HG03108 (cell line): ENCODE results near the gene DNAH10.

Experiments
- ATAC-seq: cut with Tn5 transposase; IDR thresholded peaks from one replicate; pipeline ENCODE4 v1.9.1; 2021; ENCODE audit warnings: moderate library complexity; ENCODE audit not compliant: unreplicated experiment

The DNAH10 gene

GRCh38 chr12:123929946-123930583, 168.0 kb downstream of the DNAH10 start:
- no peak for ATAC-seq

GRCh38 chr12:123931686-123932321, 169.7 kb downstream of the DNAH10 start:
- no peak for ATAC-seq

- no peak for ATAC-seq
These were observed 171.1 kb downstream of the DNAH10 start for GRCh38 chr12:123933214-123933613.

GRCh38 chr12:123934016-123934620, 172.0 kb downstream of the DNAH10 start:
- no peak for ATAC-seq

GRCh38 chr12:123934829-123935228, 172.7 kb downstream of the DNAH10 start:
- no peak for ATAC-seq

GRCh38 chr12:123935956-123936355, 173.9 kb downstream of the DNAH10 start:
- no peak for ATAC-seq

- no peak for ATAC-seq
These were observed 174.4 kb downstream of the DNAH10 start for GRCh38 chr12:123936471-123936870.

- no peak for ATAC-seq
These were observed 175.0 kb downstream of the DNAH10 start for GRCh38 chr12:123936956-123937706.

- no peak for ATAC-seq
These were observed 175.8 kb downstream of the DNAH10 start for GRCh38 chr12:123937707-123938591.

- no peak for ATAC-seq
These were observed 176.8 kb downstream of the DNAH10 start for GRCh38 chr12:123938679-123939480.

GRCh38 chr12:123939716-123940626, 177.9 kb downstream of the DNAH10 start:
- ATAC-seq = no peak

GRCh38 chr12:123940627-123940966, 178.5 kb downstream of the DNAH10 start:
- ATAC-seq = no peak

GRCh38 chr12:123941000-123941399, 178.9 kb downstream of the DNAH10 start:
- ATAC-seq = no peak

- no peak for ATAC-seq
These were observed 179.6 kb downstream of the DNAH10 start for GRCh38 chr12:123941624-123942237.

GRCh38 chr12:123942238-123942653, 180.1 kb downstream of the DNAH10 start:
- ATAC-seq = no peak

GRCh38 chr12:123942911-123943648, 181.0 kb downstream of the DNAH10 start:
- no peak for ATAC-seq

- ATAC-seq = no peak
These were observed 181.7 kb downstream of the DNAH10 start for GRCh38 chr12:123943816-123944215.

GRCh38 chr12:123944696-123945095, 182.6 kb downstream of the DNAH10 start:
- no peak for ATAC-seq
